Natural killer cell (primary cell): ENCODE data around the gene FRMD4A. TPM values are rescaled to one million over a fixed set of nuclear protein-coding genes. Genes with fewer than 3 reads are reported as not detected.

Experiments
- ATAC-seq, 3 donors: fragments of 150-1000 bp in 2 of 3; fragments of 200-7000 bp in 1 of 3; cut with Tn5 transposase; 1 replicate in 1 of 3; 2 replicates in 2 of 3; pipeline ENCODE4 v1.10.0; 2021; ENCODE audit warnings: mild to moderate bottlenecking in 2 of 3, moderate library complexity in 2 of 3
- DNase-seq, 2 donors: peaks; one replicate each; pipeline versions ENCODE4 v3.0.0 to v3.0.0-alpha.2; 2013 to 2021; ENCODE audit warnings: mixed read lengths in 1 of 2
- H3K27ac ChIP-seq: one replicate; pipeline ENCODE4 v1.5.1; 2013; ENCODE audit warnings: mild to moderate bottlenecking, low read length
- H3K27me3 ChIP-seq: one replicate; pipeline ENCODE4 v1.6.1; 2013; ENCODE audit warnings: low read length; ENCODE audit not compliant: control insufficient read depth, insufficient read depth
- H3K36me3 ChIP-seq: one replicate; pipeline ENCODE4 v1.6.1; 2013; ENCODE audit warnings: low read length; ENCODE audit not compliant: control insufficient read depth, insufficient read depth
- H3K4me1 ChIP-seq: one replicate; pipeline ENCODE4 v1.6.1; 2013; ENCODE audit warnings: low read length; ENCODE audit not compliant: control insufficient read depth, insufficient read depth
- H3K4me3 ChIP-seq: one replicate; pipeline ENCODE4 v1.5.1; 2013; ENCODE audit warnings: low read length
- H3K9me3 ChIP-seq: one replicate; pipeline ENCODE4 v1.6.1; 2013; ENCODE audit warnings: low read length; ENCODE audit not compliant: control insufficient read depth, insufficient read depth
- H3K27ac Mint-ChIP-seq, 2 donors: one replicate each; pipeline ENCODE4 v1.8.0; 2022; ENCODE audit warnings: mild to moderate bottlenecking in 2 of 2, mixed read lengths in 2 of 2, moderate library complexity in 1 of 2
- H3K27me3 Mint-ChIP-seq, 2 donors: one replicate each; pipeline ENCODE4 v1.8.0; 2022; ENCODE audit warnings: low read depth in 2 of 2, mixed read lengths in 2 of 2
- H3K36me3 Mint-ChIP-seq: one replicate; pipeline ENCODE4 v1.8.0; 2022; ENCODE audit warnings: mixed read lengths
- H3K4me1 Mint-ChIP-seq, 2 donors: one replicate each; pipeline ENCODE4 v1.8.0; 2022; ENCODE audit warnings: mixed read lengths in 2 of 2
- H3K4me3 Mint-ChIP-seq: one replicate; pipeline ENCODE4 v1.8.0; 2022; ENCODE audit warnings: mild to moderate bottlenecking, moderate library complexity, mixed read lengths
- H3K9me3 Mint-ChIP-seq, 2 donors: one replicate each; pipeline ENCODE4 v1.8.0; 2022; ENCODE audit warnings: mixed read lengths in 2 of 2
- WGBS: methylation state at CpG from one replicate; pipeline ENCODE4 v1.1.7; 2013; ENCODE audit warnings: missing lambda C conversion rate; ENCODE audit not compliant: insufficient coverage; 5-methylcytosine and 5-hydroxymethylcytosine counted together
- intact Hi-C: fragments of 100-400 bp; cut with micrococcal nuclease; formaldehyde crosslinking; loops from one replicate; pipeline ENCODE4 v1.14.2; 2022
- total RNA-seq, 4 donors: library from RNA; stranded (reverse); fragments of 120-200 nt in 1 of 4; gene quantifications; one replicate each; pipeline versions ENCODE4 v1.2.3 to v1.2.4, GENCODE V29; 2013 to 2022
- TF ChIP-seq, protein P1 (sequence below): fragments of 200-600 bp; IDR thresholded peaks from one replicate; pipeline ENCODE4 v1.8.0; 2022; ENCODE audit warnings: antibody characterized with exemption

The FRMD4A gene
- total RNA-seq, 3 donors from 2014 or later (not counting 1 experiment from before 2014, with no cell fraction given): 0.36 to 0.38 TPM; not detected in 1

DNA sequence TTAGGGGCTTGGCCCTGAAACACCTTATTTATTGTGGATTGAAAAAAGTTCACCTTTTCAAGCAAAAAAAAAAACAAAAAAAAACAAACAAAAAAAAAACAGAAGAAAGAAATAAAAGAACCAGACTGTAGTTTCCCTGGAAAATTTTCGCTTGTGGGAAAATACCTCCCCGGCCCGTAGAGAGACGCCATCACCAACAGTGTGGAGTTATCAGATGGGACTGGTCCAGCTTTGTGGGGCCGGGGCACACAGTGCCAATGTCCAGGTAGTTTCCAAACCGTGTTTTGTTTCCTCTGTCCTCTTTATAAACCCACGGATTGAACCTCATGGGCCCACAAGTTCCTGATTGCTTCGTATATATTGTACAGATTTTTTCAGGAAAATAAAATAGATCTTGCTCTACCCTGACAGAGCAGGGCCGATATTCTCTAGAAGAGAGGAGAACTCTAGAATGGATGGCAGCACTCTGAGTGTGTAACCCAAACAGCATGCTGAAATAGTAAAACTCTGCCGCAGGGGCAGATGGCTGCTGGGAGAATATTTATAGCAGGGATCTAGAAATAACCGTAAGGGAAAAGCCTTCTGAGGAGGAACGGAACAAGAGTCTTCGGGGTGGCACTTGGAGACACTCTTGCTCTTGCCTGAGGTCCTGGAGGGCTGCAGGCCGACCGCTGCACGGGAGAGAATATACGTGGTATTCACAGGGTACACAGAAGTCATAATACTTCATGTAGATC, 241.0 kb downstream of the FRMD4A start:
- Histone ChIP-seq H3K27me3 (no peaks in the 10 kb centered on the region), H3K36me3 (no peaks in the 10 kb centered on the region), H3K4me1 (no peaks in the 10 kb centered on the region), H3K9me3 (no peaks in the 10 kb centered on the region), H3K27ac (no peak overlapping the region), H3K4me3 (no peak overlapping the region)
- TF ChIP-seq, protein P1, sequence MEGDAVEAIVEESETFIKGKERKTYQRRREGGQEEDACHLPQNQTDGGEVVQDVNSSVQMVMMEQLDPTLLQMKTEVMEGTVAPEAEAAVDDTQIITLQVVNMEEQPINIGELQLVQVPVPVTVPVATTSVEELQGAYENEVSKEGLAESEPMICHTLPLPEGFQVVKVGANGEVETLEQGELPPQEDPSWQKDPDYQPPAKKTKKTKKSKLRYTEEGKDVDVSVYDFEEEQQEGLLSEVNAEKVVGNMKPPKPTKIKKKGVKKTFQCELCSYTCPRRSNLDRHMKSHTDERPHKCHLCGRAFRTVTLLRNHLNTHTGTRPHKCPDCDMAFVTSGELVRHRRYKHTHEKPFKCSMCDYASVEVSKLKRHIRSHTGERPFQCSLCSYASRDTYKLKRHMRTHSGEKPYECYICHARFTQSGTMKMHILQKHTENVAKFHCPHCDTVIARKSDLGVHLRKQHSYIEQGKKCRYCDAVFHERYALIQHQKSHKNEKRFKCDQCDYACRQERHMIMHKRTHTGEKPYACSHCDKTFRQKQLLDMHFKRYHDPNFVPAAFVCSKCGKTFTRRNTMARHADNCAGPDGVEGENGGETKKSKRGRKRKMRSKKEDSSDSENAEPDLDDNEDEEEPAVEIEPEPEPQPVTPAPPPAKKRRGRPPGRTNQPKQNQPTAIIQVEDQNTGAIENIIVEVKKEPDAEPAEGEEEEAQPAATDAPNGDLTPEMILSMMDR: no peak
- DNase-seq (no peak), ATAC-seq (no peak)
- Mint-ChIP-seq H3K4me3 (no peak overlapping the region), H3K36me3 (no peaks in the 10 kb centered on the region), H3K27me3 (peaks cover 0 to 3% of the 10 kb centered on the region in 2 donors), H3K27ac (no peak overlapping the region), H3K9me3 (no peaks in the 10 kb centered on the region), H3K4me1 (no peaks in the 10 kb centered on the region)
- intact Hi-C loops: no loop called here
- 89% methylated on average over 17 of the region's 17 CpGs for WGBS

DNA sequence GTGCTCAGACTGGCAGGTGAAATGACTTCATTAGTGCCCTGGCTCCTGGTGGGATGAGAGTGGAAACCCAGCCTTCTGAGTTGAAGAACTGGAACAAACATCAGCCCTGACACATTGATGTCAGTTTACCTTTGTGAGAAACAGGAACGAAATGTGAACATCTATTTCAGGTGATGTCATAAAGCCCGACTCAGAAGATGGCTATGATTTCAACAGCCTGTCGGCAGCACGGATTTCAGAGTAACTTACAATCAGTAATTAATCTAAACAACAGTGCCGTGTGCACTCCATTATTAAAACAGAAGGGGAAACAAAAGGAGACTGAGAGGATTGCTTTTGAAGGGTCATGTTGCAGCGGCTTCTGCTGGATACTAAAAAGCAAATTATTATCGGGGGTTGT, 243.2 kb downstream of the FRMD4A start:
- ATAC-seq (no peak), DNase-seq (no peak)
- TF ChIP-seq, protein P1: no peak
- no peaks in the 10 kb centered on the region for H3K27me3 ChIP-seq
- Mint-ChIP-seq H3K27ac (no peak overlapping the region), H3K4me1 (no peaks in the 10 kb centered on the region), H3K27me3 (peaks cover 0 to 4% of the 10 kb centered on the region in 2 donors), H3K36me3 (no peaks in the 10 kb centered on the region), H3K9me3 (no peaks in the 10 kb centered on the region), H3K4me3 (no peak overlapping the region)
- no peak overlapping the region for H3K27ac ChIP-seq
- intact Hi-C loops: no loop called here
- no peaks in the 10 kb centered on the region for H3K36me3 ChIP-seq
- H3K4me1 ChIP-seq: no peaks in the 10 kb centered on the region
- H3K9me3 ChIP-seq: no peaks in the 10 kb centered on the region
- no peak overlapping the region for H3K4me3 ChIP-seq
- 92% methylated on average over 7 of the region's 7 CpGs for WGBS

DNA sequence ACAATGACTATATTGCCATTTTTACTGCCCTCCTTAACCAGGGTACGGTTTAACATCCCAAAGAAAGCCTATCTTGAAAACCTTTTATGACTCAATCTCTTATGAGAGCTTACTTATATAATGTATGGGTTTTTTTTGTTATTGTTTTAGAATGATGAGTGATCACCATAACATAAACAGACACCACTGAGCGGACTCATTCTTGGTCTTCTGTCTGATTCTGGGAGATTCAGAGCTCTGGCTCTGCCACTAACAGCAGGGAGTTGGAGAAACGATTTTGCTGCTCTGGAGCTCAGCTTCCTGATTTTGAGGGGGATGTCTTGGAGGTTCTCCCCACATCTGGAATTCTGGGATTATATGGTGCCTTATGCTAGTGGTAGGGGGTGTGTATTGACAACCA, 244.1 kb downstream of the FRMD4A start:
- H3K4me3 ChIP-seq: no peak overlapping the region
- Mint-ChIP-seq H3K4me3 (no peak overlapping the region), H3K27me3 (peaks cover 0 to 4% of the 10 kb centered on the region in 2 donors), H3K36me3 (no peaks in the 10 kb centered on the region), H3K4me1 (no peaks in the 10 kb centered on the region), H3K27ac (no peak overlapping the region), H3K9me3 (no peaks in the 10 kb centered on the region)
- H3K27me3 ChIP-seq: no peaks in the 10 kb centered on the region
- TF ChIP-seq, protein P1: no peak
- H3K9me3 ChIP-seq: no peaks in the 10 kb centered on the region
- no peak overlapping the region for H3K27ac ChIP-seq
- intact Hi-C loops: no loop called here
- H3K4me1 ChIP-seq: no peaks in the 10 kb centered on the region
- no peak for ATAC-seq
- no peaks in the 10 kb centered on the region for H3K36me3 ChIP-seq
- WGBS: 74% methylated on average over 3 of the region's 3 CpGs
- no peak for DNase-seq

DNA sequence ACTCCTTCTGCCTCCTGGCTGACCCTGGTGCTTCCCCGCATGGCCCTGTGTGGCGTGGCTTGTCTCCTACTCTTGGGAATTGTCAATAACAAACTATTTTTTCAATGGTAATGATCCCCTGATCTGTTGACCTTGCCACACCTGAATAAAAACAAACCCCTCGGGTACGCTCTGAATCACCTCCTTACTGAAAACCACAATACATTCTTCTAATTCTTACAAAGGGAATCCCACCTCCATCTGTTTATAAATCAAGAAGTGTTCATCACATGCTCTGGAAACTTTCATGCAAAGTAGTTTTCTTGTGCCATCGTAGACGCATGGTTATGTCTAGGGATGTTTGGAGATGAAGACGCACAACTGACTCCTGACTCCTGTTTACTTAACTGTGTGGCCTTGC, 245.8 kb downstream of the FRMD4A start:
- no peaks in the 10 kb centered on the region for H3K36me3 ChIP-seq
- intact Hi-C loops: no loop called here
- DNase-seq: no peak
- WGBS: 94% methylated on average over 7 of the region's 7 CpGs
- H3K4me1 ChIP-seq: no peaks in the 10 kb centered on the region
- TF ChIP-seq, protein P1: no peak
- no peak overlapping the region for H3K4me3 Mint-ChIP-seq
- H3K36me3 Mint-ChIP-seq: no peaks in the 10 kb centered on the region
- H3K9me3 ChIP-seq: no peaks in the 10 kb centered on the region
- no peak for ATAC-seq
- no peak overlapping the region for H3K4me3 ChIP-seq
- no peaks in the 10 kb centered on the region for H3K27me3 ChIP-seq
- no peaks in the 10 kb centered on the region for H3K9me3 Mint-ChIP-seq
- H3K4me1 Mint-ChIP-seq: no peaks in the 10 kb centered on the region
- no peak overlapping the region for H3K27ac ChIP-seq
- H3K27ac Mint-ChIP-seq: no peak overlapping the region
- H3K27me3 Mint-ChIP-seq: peaks cover 0 to 4% of the 10 kb centered on the region in 2 donors
